Mucosa of stomach (tissue), 1 donor: Measurements from ENCODE around the gene UGCG.
"Not testable (repeated sequence)": the region's sequence is repeated elsewhere in the genome, so short reads cannot be mapped to it uniquely, and the experiment has no call there.

Experiments used
- H3K27me3 ChIP-seq: one replicate; pipeline ENCODE4 v1.7.0; 2013; ENCODE audit warnings: mild to moderate bottlenecking, low read length; ENCODE audit not compliant: control insufficient read depth, insufficient read depth
- H3K36me3 ChIP-seq: one replicate; pipeline ENCODE4 v1.7.0; 2013; ENCODE audit warnings: low read length; ENCODE audit not compliant: control insufficient read depth, insufficient read depth
- H3K4me1 ChIP-seq: one replicate; pipeline ENCODE4 v1.7.0; 2013; ENCODE audit warnings: mild to moderate bottlenecking, low read length; ENCODE audit not compliant: control insufficient read depth, insufficient read depth
- H3K4me3 ChIP-seq: one replicate; pipeline ENCODE4 v1.7.0; 2013; ENCODE audit warnings: low read length
- H3K9ac ChIP-seq: one replicate; pipeline ENCODE4 v1.7.0; 2013; ENCODE audit warnings: mild to moderate bottlenecking, low read length, moderate library complexity
- H3K9me3 ChIP-seq: one replicate; pipeline ENCODE4 v1.7.0; 2013; ENCODE audit warnings: mild to moderate bottlenecking, low read length, moderate library complexity; ENCODE audit not compliant: control insufficient read depth
- donor health status: Pancreatic carcinoma.

Gene UGCG

DNA sequence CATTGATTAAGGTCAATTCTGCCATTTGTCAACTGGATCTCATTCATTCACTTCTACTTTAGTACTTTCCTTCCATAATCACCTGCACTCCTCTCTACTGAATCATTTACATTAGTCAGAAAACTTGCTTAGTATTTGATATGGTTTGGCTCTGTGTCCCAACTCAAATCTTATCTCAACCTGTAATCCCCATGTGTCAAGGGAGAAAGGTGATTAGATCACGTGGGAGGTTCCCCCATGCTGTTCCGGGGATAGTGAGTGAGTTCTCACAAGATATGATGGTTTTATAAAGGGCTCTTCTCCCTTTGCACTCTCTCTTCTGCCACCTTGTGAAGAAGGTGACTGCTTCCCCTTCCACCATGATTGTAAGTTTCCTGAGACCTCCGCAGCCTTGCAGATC lies 23.7 kb upstream of the UGCG start:
- no peaks in the 10 kb centered on the region for H3K9me3 ChIP-seq
- H3K4me3 ChIP-seq: no peak overlapping the region
- no peak overlapping the region for H3K9ac ChIP-seq
- no peaks in the 10 kb centered on the region for H3K36me3 ChIP-seq
- peaks cover 20% of the 10 kb centered on the region for H3K4me1 ChIP-seq
- no peaks in the 10 kb centered on the region for H3K27me3 ChIP-seq

- Histone ChIP-seq H3K9ac (no peak overlapping the region), H3K4me3 (no peak overlapping the region), H3K36me3 (no peaks in the 10 kb centered on the region), H3K4me1 (peaks cover 25% of the 10 kb centered on the region), H3K9me3 (no peaks in the 10 kb centered on the region), H3K27me3 (no peaks in the 10 kb centered on the region)
Measured at GRCh38 chr9:111873901-111874300, 22.7 kb upstream of the UGCG start.

- Histone ChIP-seq H3K36me3 (no peaks in the 10 kb centered on the region), H3K4me3 (no peak overlapping the region), H3K27me3 (no peaks in the 10 kb centered on the region), H3K9ac (no peak overlapping the region), H3K9me3 (no peaks in the 10 kb centered on the region), H3K4me1 (peaks cover 25% of the 10 kb centered on the region)
Measured at GRCh38 chr9:111874500-111874899, 22.1 kb upstream of the UGCG start.

- H3K9me3 ChIP-seq, H3K4me3 ChIP-seq, H3K27me3 ChIP-seq, H3K36me3 ChIP-seq, H3K9ac ChIP-seq: not testable (repeated sequence)
- H3K4me1 ChIP-seq: peaks cover 25% of the 10 kb centered on the region
Measured at GRCh38 chr9:111875291-111875690, 21.3 kb upstream of the UGCG start.

DNA sequence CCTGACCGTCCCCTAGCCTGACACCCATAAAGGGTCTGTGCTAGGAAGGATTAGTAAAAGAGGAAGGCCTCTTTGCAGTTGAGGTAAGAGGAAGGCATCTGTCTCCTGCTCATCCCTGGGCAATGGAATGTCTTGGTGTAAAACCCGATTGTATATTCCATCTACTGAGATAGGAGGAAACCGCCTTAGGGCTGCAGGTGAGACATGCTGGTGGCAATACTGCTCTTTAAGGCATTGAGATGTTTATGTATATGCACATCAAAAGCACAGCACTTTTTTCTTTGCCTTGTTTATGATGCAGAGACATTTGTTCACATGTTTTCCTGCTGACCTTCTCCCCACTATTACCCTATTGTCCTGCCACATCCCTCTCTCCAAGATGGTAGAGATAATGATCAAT lies 20.9 kb upstream of the UGCG start:
- H3K9me3 ChIP-seq, H3K36me3 ChIP-seq, H3K9ac ChIP-seq, H3K27me3 ChIP-seq, H3K4me3 ChIP-seq: not testable (repeated sequence)
- H3K4me1 ChIP-seq: peaks cover 24% of the 10 kb centered on the region

DNA sequence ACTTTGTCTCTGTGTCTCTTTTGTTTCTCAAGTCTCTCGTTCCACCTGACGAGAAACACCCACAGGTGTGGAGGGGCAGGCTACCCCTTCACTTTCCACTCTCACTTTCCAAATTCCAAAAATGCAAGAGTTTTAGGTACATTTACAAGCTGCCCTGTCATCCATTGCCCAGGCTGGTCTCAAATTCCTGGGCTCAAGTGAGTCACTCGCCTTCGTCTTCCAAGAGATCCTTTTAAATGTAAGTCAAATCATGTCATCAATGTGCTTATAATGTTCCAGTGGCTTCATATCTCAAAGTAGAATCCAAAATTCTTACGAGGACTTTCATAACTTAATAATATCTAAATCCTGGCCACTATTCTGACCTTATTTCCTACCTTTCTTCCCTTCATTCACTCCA lies 20.4 kb upstream of the UGCG start:
- Histone ChIP-seq H3K4me1 (peaks cover 20% of the 10 kb centered on the region), H3K9ac (no peak overlapping the region), H3K36me3 (no peaks in the 10 kb centered on the region), H3K27me3 (no peaks in the 10 kb centered on the region), H3K4me3 (no peak overlapping the region), H3K9me3 (no peaks in the 10 kb centered on the region)

- Histone ChIP-seq H3K4me1 (peaks cover 13% of the 10 kb centered on the region), H3K4me3 (no peak overlapping the region), H3K9me3 (no peaks in the 10 kb centered on the region), H3K27me3 (no peaks in the 10 kb centered on the region), H3K9ac (no peak overlapping the region), H3K36me3 (no peaks in the 10 kb centered on the region)
Measured at GRCh38 chr9:111877420-111877819, 19.2 kb upstream of the UGCG start.

DNA sequence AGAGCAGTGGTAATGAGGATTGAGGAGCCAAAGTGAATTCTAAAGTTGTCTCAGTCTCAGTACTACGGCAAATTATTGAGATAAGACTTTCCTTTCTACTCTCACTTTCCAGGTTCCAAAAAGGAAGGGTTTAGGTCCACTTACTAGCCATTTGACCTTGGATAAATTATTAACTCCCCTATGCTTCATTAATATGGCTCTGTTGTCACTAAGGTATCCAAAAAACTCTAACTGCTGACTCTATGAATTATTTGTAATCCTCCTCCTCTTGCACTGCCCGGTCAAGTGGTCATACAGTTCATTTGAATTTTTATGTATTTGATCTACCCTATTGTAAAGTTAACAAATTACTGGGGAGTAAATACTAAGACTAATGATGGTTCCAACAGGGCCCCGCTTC lies 17.7 kb upstream of the UGCG start:
- Histone ChIP-seq H3K36me3 (no peaks in the 10 kb centered on the region), H3K4me1 (peaks cover 11% of the 10 kb centered on the region), H3K4me3 (no peak overlapping the region), H3K9me3 (no peaks in the 10 kb centered on the region), H3K27me3 (no peaks in the 10 kb centered on the region), H3K9ac (no peak overlapping the region)

DNA sequence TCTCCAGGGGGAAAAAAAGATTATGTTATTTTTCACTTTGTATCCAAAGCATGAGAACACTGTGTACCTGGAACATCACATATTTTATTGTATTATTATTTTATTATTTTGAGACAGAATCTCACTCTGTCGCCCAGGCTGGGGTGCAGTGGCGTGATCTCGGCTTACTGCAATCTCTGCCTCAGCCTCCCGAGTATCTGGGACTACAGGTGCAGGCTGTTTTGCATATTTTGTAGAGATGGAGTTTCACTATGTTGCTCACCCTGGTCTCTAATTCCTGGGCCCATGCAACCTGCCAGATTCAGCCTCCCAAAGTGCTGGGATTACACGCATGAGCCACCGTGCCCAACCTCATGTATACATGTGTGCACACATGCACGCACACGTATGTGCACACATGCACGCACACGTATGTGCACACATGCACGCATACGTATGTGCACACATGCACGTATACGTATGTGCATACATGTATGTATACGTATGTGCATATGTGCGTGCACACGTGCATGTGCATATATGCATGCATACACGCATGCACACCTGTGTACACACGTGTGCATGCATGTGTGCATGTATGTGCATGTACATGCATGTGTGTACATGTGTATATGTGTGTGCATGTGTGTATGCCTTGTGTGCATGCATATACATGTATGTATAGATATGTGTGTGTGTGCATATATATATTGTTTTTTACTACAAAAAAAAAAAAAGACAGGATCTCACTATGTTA lies 9.5 kb upstream of the UGCG start:
- no peaks in the 10 kb centered on the region for H3K36me3 ChIP-seq
- no peak overlapping the region for H3K9ac ChIP-seq
- peaks cover 8% of the 10 kb centered on the region for H3K4me1 ChIP-seq
- H3K4me3 ChIP-seq: no peak overlapping the region
- H3K9me3 ChIP-seq: no peaks in the 10 kb centered on the region
- H3K27me3 ChIP-seq: no peaks in the 10 kb centered on the region

GRCh38 chr9:111890334-111890733 lies 6.3 kb upstream of the UGCG start:
- H3K36me3 ChIP-seq: no peaks in the 10 kb centered on the region
- no peak overlapping the region for H3K9ac ChIP-seq
- peaks cover 8% of the 10 kb centered on the region for H3K4me1 ChIP-seq
- no peak overlapping the region for H3K4me3 ChIP-seq
- H3K27me3 ChIP-seq: no peaks in the 10 kb centered on the region
- no peaks in the 10 kb centered on the region for H3K9me3 ChIP-seq

- H3K4me3 ChIP-seq, H3K9me3 ChIP-seq, H3K36me3 ChIP-seq, H3K27me3 ChIP-seq, H3K9ac ChIP-seq, H3K4me1 ChIP-seq: not testable (repeated sequence)
Measured at GRCh38 chr9:111890867-111891266, 5.7 kb upstream of the UGCG start.

GRCh38 chr9:111891910-111892499 lies 4.6 kb upstream of the UGCG start:
- Histone ChIP-seq H3K9ac (peak overlapping the region; percentile 54), H3K27me3 (no peaks in the 10 kb centered on the region), H3K4me1 (peaks cover 8% of the 10 kb centered on the region), H3K9me3 (no peaks in the 10 kb centered on the region), H3K4me3 (no peak overlapping the region), H3K36me3 (no peaks in the 10 kb centered on the region)
